Measurements from ENCODE around the gene MUC4. TPM values are rescaled to one million over a fixed set of nuclear protein-coding genes. Genes with fewer than 3 reads are reported as not detected.

MUC4 gene
- total RNA-seq, 4 donors from 2014 or later: 0.19 to 3.0 (median 0.47) TPM; not detected in 1

- WGBS, 2 donors (ENCODE audit: low coverage in 1 of 2): 87 to 95% methylated on average over 4 to 9 of the region's 16 CpGs
- no peaks in the 10 kb centered on the region for H3K36me3 ChIP-seq
- ATAC-seq: no peak
Measured at GRCh38 chr3:195770081-195770840, 41.5 kb downstream of the MUC4 start.

GRCh38 chr3:195769551-195769950 is 42.2 kb downstream of the MUC4 start:
- WGBS, 2 donors (ENCODE audit: low coverage in 1 of 2): 92% methylated on average over 7 to 10 of the region's 10 CpGs
- no peaks in the 10 kb centered on the region for H3K4me1 ChIP-seq
- H3K27ac ChIP-seq: no peak overlapping the region
- ATAC-seq: no peak
- no peak overlapping the region for H3K4me3 ChIP-seq
- TF ChIP-seq POLR2AphosphoS5 (IDR thresholded peaks at IDR 0.05): no peak
- no peaks in the 10 kb centered on the region for H3K36me3 ChIP-seq
- no peaks in the 10 kb centered on the region for H3K9me3 ChIP-seq
- peaks cover 11% of the 10 kb centered on the region for H3K27me3 ChIP-seq

More at GRCh38 chr3:195770081-195770840, 41.5 kb downstream of the MUC4 start:
- Histone ChIP-seq H3K27me3 (peaks cover 4% of the 10 kb centered on the region), H3K27ac (no peak overlapping the region), H3K9me3 (no peaks in the 10 kb centered on the region), H3K4me3 (no peak overlapping the region), H3K4me1 (no peaks in the 10 kb centered on the region)
- TF ChIP-seq CTCF (IDR thresholded peaks at IDR 0.05) (no peak), POLR2AphosphoS5 (IDR thresholded peaks at IDR 0.05) (no peak), POLR2A (IDR thresholded peaks at IDR 0.05) (no peak), EP300 (IDR thresholded peaks at IDR 0.05) (no peak)

- ATAC-seq: no peak
- 27 to 83% methylated on average over 2 of the region's 17 CpGs for WGBS, 2 donors (ENCODE audit: low coverage in 1 of 2)
Measured at GRCh38 chr3:195768831-195769303, 42.9 kb downstream of the MUC4 start.

GRCh38 chr3:195768414-195768813 is 43.3 kb downstream of the MUC4 start:
- WGBS, 2 donors (ENCODE audit: low coverage in 1 of 2): 46 to 54% methylated on average over 2 of the region's 6 CpGs
- Histone ChIP-seq H3K36me3 (no peaks in the 10 kb centered on the region), H3K27me3 (peaks cover 21% of the 10 kb centered on the region), H3K9me3 (no peaks in the 10 kb centered on the region), H3K4me3 (no peak overlapping the region), H3K4me1 (no peaks in the 10 kb centered on the region), H3K27ac (no peak overlapping the region)
- no peak for TF ChIP-seq POLR2AphosphoS5 (IDR thresholded peaks at IDR 0.05)
- TF ChIP-seq EP300 (IDR thresholded peaks at IDR 0.05): no peak
- no peak for TF ChIP-seq POLR2A (IDR thresholded peaks at IDR 0.05)
- TF ChIP-seq CTCF (IDR thresholded peaks at IDR 0.05): no peak
- ATAC-seq: no peak

More at GRCh38 chr3:195768831-195769303, 42.9 kb downstream of the MUC4 start:
- Histone ChIP-seq H3K9me3 (no peaks in the 10 kb centered on the region), H3K4me1 (no peaks in the 10 kb centered on the region), H3K27me3 (peaks cover 16% of the 10 kb centered on the region), H3K36me3 (no peaks in the 10 kb centered on the region), H3K27ac (no peak overlapping the region), H3K4me3 (no peak overlapping the region)
- TF ChIP-seq CTCF (IDR thresholded peaks at IDR 0.05) (no peak), POLR2AphosphoS5 (IDR thresholded peaks at IDR 0.05) (no peak), POLR2A (IDR thresholded peaks at IDR 0.05) (no peak), EP300 (IDR thresholded peaks at IDR 0.05) (no peak)

GRCh38 chr3:195767792-195768191 is 43.9 kb downstream of the MUC4 start:
- peaks cover 27% of the 10 kb centered on the region for H3K27me3 ChIP-seq
- no peak overlapping the region for H3K4me3 ChIP-seq
- H3K9me3 ChIP-seq: no peaks in the 10 kb centered on the region
- no peaks in the 10 kb centered on the region for H3K36me3 ChIP-seq
- H3K4me1 ChIP-seq: no peaks in the 10 kb centered on the region
- H3K27ac ChIP-seq: no peak overlapping the region
- 100% methylated on average over 1 to 2 of the region's 10 CpGs for WGBS, 2 donors (ENCODE audit: low coverage in 1 of 2)
- ATAC-seq: no peak
- TF ChIP-seq EP300 (IDR thresholded peaks at IDR 0.05) (no peak), POLR2AphosphoS5 (IDR thresholded peaks at IDR 0.05) (no peak), POLR2A (IDR thresholded peaks at IDR 0.05) (no peak), CTCF (IDR thresholded peaks at IDR 0.05) (no peak)

Data from gastroesophageal sphincter (tissue), 4 donors.